SW 1271 (cell line): ENCODE data around the gene P3R3URF.

ENCODE experiments used
- DNase-seq, 2 experiments: peaks; one replicate each; lab custom pipeline; 2025; lab: John Stamatoyannopoulos, UW

Gene P3R3URF

DNA sequence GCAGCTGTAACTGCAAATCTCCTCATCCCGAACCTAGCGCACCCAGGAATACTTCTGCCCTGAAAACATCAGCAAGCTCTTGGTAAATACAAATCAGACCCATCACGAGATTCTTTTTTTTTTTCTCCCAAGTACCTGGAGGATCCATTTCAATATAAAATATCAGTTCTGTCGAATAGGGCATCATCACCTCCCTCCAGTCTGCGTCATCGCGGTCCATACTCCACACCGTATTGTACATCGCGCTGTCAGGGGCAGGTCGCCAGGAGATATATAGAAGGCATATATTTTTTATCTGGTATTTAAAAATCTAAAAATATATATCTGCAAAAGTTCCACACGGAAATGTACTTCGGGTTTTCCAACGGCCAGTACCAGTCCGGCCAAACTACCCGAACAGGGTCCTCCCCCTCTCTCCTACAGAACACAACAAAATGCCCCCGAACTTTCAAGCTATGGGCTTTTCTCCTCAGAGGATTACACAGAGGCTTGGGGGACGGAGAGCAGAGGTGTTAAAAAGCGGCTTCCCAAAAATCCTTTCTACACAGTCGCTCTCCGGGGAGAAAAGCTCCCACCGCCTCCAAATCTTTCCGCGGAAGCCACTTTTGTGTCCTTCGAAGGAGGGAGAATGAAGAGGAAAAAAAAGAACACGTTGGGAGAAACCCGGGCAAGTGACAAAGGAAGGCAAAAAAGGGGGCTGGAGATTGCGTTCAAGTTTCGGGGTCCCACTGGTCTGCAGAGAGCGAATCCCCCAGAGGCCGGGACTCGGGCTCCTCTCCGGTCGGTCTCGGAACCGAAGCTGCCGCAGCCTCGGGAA lies 44.4 kb downstream of the P3R3URF start:
- peak in 1 of 2 experiments; percentile 49 for DNase-seq

DNA sequence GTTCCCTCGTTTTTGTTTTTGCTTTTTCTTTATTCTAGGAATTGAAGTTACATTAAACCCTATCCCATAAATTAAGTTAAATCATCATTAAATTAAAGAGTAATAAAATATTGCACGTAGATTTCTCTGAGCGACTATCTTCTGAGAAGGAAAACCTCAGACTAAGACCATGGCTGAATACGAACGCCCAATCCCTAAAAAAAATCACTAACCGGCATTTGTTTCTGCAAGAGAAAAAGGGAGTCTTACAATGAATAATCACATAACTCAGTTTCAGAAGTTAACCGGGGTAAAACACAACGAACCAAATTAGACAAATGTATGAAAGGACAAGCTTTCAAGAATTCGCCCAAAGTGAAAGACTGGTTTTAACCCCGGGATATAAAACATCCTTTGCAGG lies 45.2 kb downstream of the P3R3URF start:
- DNase-seq: no peak

DNA sequence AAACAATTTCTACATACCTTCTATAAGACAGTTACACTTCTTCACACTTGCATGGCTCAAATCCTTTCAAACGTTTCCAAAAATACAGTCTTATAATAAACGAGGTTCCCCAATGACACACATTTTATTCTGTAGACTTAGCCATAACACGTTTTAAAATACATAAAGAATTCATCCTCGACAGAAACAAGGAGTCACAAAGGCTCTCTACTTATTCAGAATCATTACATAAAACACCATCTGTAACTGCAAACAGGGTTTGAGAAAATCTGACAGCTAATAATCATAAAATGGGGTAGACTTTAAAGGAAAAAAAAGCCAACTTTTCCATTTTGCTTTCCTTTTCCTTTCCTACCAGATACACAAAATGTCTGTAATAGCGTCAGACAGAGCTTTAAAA lies 45.7 kb downstream of the P3R3URF start:
- DNase-seq: no peak

DNA sequence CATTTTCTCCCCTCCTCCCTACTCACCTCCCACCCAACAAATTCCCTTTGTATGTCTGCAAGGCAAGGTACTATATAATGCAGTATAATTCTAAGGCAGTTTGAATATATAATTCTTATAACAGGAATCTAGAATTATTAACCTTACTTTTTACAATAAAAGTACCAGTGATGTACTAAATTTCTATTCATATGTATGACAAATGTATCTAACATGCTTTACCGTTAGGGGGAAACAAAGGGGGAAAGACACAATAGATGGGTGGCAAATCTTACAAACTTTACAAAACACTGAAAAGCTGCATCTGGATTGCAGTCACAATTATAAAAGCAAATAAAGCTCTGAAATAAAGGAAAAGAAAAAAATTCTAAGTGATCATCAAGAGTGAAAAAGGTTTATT lies 46.2 kb downstream of the P3R3URF start:
- no peak for DNase-seq

DNA sequence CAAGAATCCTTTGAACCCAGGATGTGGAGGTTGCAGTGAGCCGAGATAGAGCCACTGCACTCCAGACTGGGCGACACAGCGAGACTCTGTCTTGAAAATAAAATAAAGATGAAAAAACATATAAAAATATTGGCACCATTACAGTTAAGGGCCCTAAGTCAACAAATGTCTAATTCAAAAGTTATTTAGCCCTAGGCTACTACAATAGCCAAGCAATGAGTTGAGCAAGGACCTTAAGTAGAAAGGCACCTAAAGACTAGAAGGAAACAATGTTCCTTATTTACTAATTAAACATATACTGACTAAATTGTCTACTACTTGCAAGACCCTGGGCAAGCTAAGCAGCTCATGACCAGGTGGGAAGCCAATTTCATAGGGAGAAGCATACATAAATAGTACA lies 47.9 kb downstream of the P3R3URF start:
- peak in 1 of 2 experiments; percentile 16 for DNase-seq
